T-helper 2 cell treated with Interferon-gamma antibody and Interleukin-4, amounts not matched to agents 100 ng/mL and 5 ng/mL, for 36 hours (primary cell): ENCODE data around the gene GRIA4. TPM values are rescaled to one million over a fixed set of nuclear protein-coding genes. Genes with fewer than 3 reads are reported as not detected.
"Not testable (repeated sequence)": the region's sequence is repeated elsewhere in the genome, so short reads cannot be mapped to it uniquely, and the experiment has no call there.

Experiments used
- intact Hi-C: fragments of 100-400 bp; cut with micrococcal nuclease; formaldehyde crosslinking; loops from one replicate; pipeline ENCODE4 v1.15.1; 2023
- total RNA-seq: library from RNA; stranded (reverse); gene quantifications from 2 replicates; pipeline ENCODE4 v1.2.3, GENCODE V29; 2022

Gene GRIA4
- total RNA-seq, 1 donor from 2014 or later: not detected

GRCh38 chr11:105856954-105857353 lies 247.1 kb downstream of the GRIA4 start:
- intact Hi-C loops: no loop called here

- intact Hi-C loops: no loop called here
Observed at GRCh38 chr11:105857728-105858127, 247.9 kb downstream of the GRIA4 start.

- intact Hi-C loops: no loop called here
Observed at GRCh38 chr11:105858841-105859240, 249.0 kb downstream of the GRIA4 start.

GRCh38 chr11:105860105-105860504 lies 250.2 kb downstream of the GRIA4 start:
- intact Hi-C loops: loop anchor here (10.0 kb wide), 1 partner anchor 1605 kb away; no protein-coding TSS in a partner anchor

- intact Hi-C loops: loop anchor here (10.0 kb wide), 1 partner anchor 1606 kb away; no protein-coding TSS in a partner anchor
Observed at GRCh38 chr11:105861225-105861624, 251.4 kb downstream of the GRIA4 start.

GRCh38 chr11:105862736-105863367 lies 253.0 kb downstream of the GRIA4 start:
- intact Hi-C loops: loop anchor here (10.0 kb wide), 1 partner anchor 1608 kb away; no protein-coding TSS in a partner anchor

- intact Hi-C loops: loop anchor here (10.0 kb wide), 1 partner anchor 1609 kb away; no protein-coding TSS in a partner anchor
Observed at GRCh38 chr11:105863523-105863922, 253.7 kb downstream of the GRIA4 start.

GRCh38 chr11:105867742-105868141 lies 257.9 kb downstream of the GRIA4 start:
- intact Hi-C loops: loop anchor here (10.0 kb wide), 1 partner anchor 1613 kb away; no protein-coding TSS in a partner anchor

GRCh38 chr11:105868762-105869285 lies 259.0 kb downstream of the GRIA4 start:
- intact Hi-C loops: loop anchor here (10.0 kb wide), 1 partner anchor 1614 kb away; no protein-coding TSS in a partner anchor

GRCh38 chr11:105870516-105871113 lies 260.7 kb downstream of the GRIA4 start:
- intact Hi-C loops: no loop called here

- intact Hi-C loops: no loop called here
Observed at GRCh38 chr11:105878510-105878909, 268.6 kb downstream of the GRIA4 start.

- intact Hi-C loops: not testable (repeated sequence)
Observed at GRCh38 chr11:105878927-105879326, 269.1 kb downstream of the GRIA4 start.

- intact Hi-C loops: no loop called here
Observed at GRCh38 chr11:105881027-105881426, 271.2 kb downstream of the GRIA4 start.

- intact Hi-C loops: no loop called here
Observed at GRCh38 chr11:105884436-105884835, 274.6 kb downstream of the GRIA4 start.

- intact Hi-C loops: no loop called here
Observed at GRCh38 chr11:105891685-105892084, 281.8 kb downstream of the GRIA4 start.

GRCh38 chr11:105897161-105897560 lies 287.3 kb downstream of the GRIA4 start:
- intact Hi-C loops: no loop called here

- intact Hi-C loops: no loop called here
Observed at GRCh38 chr11:105899772-105900171, 289.9 kb downstream of the GRIA4 start.

GRCh38 chr11:105900515-105901035 lies 290.7 kb downstream of the GRIA4 start:
- intact Hi-C loops: no loop called here

GRCh38 chr11:105903113-105903512 lies 293.2 kb downstream of the GRIA4 start:
- intact Hi-C loops: no loop called here

GRCh38 chr11:105906517-105906916 lies 296.6 kb downstream of the GRIA4 start:
- intact Hi-C loops: no loop called here

- intact Hi-C loops: no loop called here
Observed at GRCh38 chr11:105907319-105907718, 297.4 kb downstream of the GRIA4 start.

GRCh38 chr11:105910095-105910715 lies 300.3 kb downstream of the GRIA4 start:
- intact Hi-C loops: no loop called here
